Measurements from ENCODE around the gene INVS. TPM values are rescaled to one million over a fixed set of nuclear protein-coding genes. Genes with fewer than 3 reads are reported as not detected.

Gene INVS
- polyA plus RNA-seq, 1 experiment, result 9.7 TPM

- no peak for TF ChIP-seq CTCF (IDR thresholded peaks at IDR 0.05; ENCODE audit: insufficient read depth, low read depth, low read length)
- CTCF ChIA-PET, result interaction anchor here (0.9 kb wide), 1 partner anchor 44 kb away, joined by 3 read pairs; no protein-coding TSS in a partner anchor
- Histone ChIP-seq H3K27me3 (ENCODE audit: control insufficient read depth, insufficient read depth, low read length) (no peaks in the 10 kb centered on the region), H3K36me3 (ENCODE audit: control insufficient read depth, insufficient read depth, low read length) (peaks cover 2% of the 10 kb centered on the region), H3K4me3 (ENCODE audit: low read depth, low read length) (no peak overlapping the region)
- POLR2A ChIA-PET, result no interaction called here
- no peak for DNase-seq (ENCODE audit: low read depth)
These were observed 182.0 kb downstream of the INVS start for GRCh38 chr9:100281066-100281465.

DNA sequence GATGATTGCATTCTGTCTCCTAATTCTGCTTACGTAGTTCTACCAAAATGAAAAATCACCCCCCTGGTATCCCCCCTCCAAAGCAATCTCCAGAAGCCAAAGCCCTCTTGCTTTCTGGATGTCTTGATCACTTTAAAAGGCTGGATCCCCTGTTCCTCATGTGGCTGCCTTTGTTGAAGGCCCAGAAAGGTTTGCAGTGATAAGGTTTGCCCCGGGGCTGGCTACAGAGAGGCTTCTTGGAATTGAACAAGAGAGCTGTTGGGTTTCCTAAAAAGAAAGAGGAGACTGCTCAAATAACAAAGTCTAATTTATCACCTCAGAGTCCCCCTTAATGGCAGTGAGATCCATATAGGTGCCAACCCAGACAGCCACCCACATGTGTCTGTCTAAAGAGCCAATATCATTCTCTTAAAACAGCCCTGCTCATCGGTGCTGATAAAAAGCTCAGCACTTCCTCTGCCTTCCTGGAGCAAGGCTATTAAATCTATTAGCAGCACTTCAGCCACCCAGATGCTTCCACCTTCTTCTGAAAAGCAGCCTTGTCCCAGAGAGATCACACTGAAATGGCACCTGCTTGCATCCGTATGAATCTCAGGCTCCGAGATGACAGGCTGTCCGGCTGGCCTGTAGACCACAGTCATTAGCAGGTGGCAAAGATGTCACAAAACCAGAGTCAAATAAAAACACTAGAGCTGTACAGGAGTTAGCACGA, 182.8 kb downstream of the INVS start:
- Histone ChIP-seq H3K27me3 (ENCODE audit: control insufficient read depth, insufficient read depth, low read length) (no peaks in the 10 kb centered on the region), H3K4me3 (ENCODE audit: low read depth, low read length) (no peak overlapping the region), H3K36me3 (ENCODE audit: control insufficient read depth, insufficient read depth, low read length) (peaks cover 2% of the 10 kb centered on the region)
- POLR2A ChIA-PET, result no interaction called here
- TF ChIP-seq CTCF (IDR thresholded peaks at IDR 0.05; ENCODE audit: insufficient read depth, low read depth, low read length), result no peak
- no peak for DNase-seq (ENCODE audit: low read depth)
- CTCF ChIA-PET, result no interaction called here

DNA sequence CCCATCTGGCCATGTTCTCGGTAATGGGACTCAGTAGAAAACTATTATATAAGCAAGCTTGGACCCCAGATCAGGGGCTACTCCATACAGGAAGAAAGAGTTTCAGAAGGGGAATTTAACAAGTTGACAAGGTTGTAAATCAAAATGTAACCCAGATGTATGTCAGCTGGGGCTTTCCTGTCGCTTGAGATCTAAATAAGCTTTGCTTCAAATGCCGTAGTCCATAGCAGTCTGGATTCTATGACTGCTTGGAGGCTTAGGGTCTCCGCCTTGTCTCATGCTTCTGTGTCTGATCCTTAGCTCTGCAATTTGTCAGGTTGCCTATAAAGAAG, 183.3 kb downstream of the INVS start:
- H3K27me3 ChIP-seq (ENCODE audit: control insufficient read depth, insufficient read depth, low read length), result no peaks in the 10 kb centered on the region
- POLR2A ChIA-PET, result no interaction called here

GRCh38 chr9:100284247-100284646, 185.2 kb downstream of the INVS start:
- no peaks in the 10 kb centered on the region for H3K27me3 ChIP-seq (ENCODE audit: control insufficient read depth, insufficient read depth, low read length)
- ChIA-PET POLR2A (no interaction called here), CTCF (interaction anchor here (0.6 kb wide), 1 partner anchor 218 kb away, joined by 3 read pairs; no protein-coding TSS in a partner anchor)
- no peak for TF ChIP-seq CTCF (IDR thresholded peaks at IDR 0.05; ENCODE audit: insufficient read depth, low read depth, low read length)
- H3K4me3 ChIP-seq (ENCODE audit: low read depth, low read length), result no peak overlapping the region
- no peak for DNase-seq (ENCODE audit: low read depth)
- H3K36me3 ChIP-seq (ENCODE audit: control insufficient read depth, insufficient read depth, low read length), result peaks cover 4% of the 10 kb centered on the region

More for the DNA sequence above, 183.3 kb downstream of the INVS start:
- CTCF ChIA-PET, result no interaction called here
- Histone ChIP-seq H3K36me3 (ENCODE audit: control insufficient read depth, insufficient read depth, low read length) (peaks cover 2% of the 10 kb centered on the region), H3K4me3 (ENCODE audit: low read depth, low read length) (no peak overlapping the region)
- no peak for TF ChIP-seq CTCF (IDR thresholded peaks at IDR 0.05; ENCODE audit: insufficient read depth, low read depth, low read length)
- no peak for DNase-seq (ENCODE audit: low read depth)

DNA sequence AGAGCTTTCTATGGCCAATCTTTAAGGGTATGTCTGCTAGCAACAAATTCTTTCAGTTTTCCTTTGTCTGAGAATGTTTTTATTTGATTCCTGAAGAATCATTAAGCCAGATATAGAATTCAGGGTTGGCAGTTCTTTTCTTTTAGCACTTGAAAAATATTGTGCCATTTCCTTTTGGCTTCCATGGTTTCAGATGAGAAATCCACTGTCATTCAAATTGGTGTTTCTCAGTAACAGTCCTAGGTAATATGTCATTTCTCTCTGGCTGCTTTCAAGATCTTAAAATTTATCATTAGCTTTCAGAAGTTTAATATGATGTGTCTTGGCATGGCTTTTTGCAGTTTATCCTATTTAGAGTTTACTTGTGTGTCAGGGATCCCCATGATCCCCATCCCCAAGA, 186.0 kb downstream of the INVS start:
- no peak for TF ChIP-seq CTCF (IDR thresholded peaks at IDR 0.05; ENCODE audit: insufficient read depth, low read depth, low read length)
- Histone ChIP-seq H3K4me3 (ENCODE audit: low read depth, low read length) (no peak overlapping the region), H3K27me3 (ENCODE audit: control insufficient read depth, insufficient read depth, low read length) (no peaks in the 10 kb centered on the region), H3K36me3 (ENCODE audit: control insufficient read depth, insufficient read depth, low read length) (peaks cover 4% of the 10 kb centered on the region)
- DNase-seq (ENCODE audit: low read depth), result no peak
- POLR2A ChIA-PET, result no interaction called here
- CTCF ChIA-PET, result no interaction called here
